ENCODE measurements around the gene KREMEN1. TPM values are rescaled to one million over a fixed set of nuclear protein-coding genes. Genes with fewer than 3 reads are reported as not detected.

Gene KREMEN1
- total RNA-seq, 2 donors from 2014 or later, result 20.2 to 20.7 TPM

- TF ChIP-seq, protein P1, sequence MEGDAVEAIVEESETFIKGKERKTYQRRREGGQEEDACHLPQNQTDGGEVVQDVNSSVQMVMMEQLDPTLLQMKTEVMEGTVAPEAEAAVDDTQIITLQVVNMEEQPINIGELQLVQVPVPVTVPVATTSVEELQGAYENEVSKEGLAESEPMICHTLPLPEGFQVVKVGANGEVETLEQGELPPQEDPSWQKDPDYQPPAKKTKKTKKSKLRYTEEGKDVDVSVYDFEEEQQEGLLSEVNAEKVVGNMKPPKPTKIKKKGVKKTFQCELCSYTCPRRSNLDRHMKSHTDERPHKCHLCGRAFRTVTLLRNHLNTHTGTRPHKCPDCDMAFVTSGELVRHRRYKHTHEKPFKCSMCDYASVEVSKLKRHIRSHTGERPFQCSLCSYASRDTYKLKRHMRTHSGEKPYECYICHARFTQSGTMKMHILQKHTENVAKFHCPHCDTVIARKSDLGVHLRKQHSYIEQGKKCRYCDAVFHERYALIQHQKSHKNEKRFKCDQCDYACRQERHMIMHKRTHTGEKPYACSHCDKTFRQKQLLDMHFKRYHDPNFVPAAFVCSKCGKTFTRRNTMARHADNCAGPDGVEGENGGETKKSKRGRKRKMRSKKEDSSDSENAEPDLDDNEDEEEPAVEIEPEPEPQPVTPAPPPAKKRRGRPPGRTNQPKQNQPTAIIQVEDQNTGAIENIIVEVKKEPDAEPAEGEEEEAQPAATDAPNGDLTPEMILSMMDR (IDR thresholded peaks at IDR 0.05), result no peak
- intact Hi-C loops (cut with DNase I), result no loop called here
- no peaks in the 10 kb centered on the region for H3K4me1 ChIP-seq
- H3K27me3 ChIP-seq, result no peaks in the 10 kb centered on the region
- H3K9me3 ChIP-seq, result no peaks in the 10 kb centered on the region
- no peak for DNase-seq
- H3K36me3 ChIP-seq, result no peaks in the 10 kb centered on the region
- no peak overlapping the region for H3K27ac ChIP-seq
- no peak overlapping the region for H3K9ac ChIP-seq (ENCODE audit: low read depth in 2 of 2, low read length in 2 of 2)
- no peak overlapping the region for H3K4me3 ChIP-seq
Measured at GRCh38 chr22:29195118-29195963, 122.5 kb downstream of the KREMEN1 start.

DNA sequence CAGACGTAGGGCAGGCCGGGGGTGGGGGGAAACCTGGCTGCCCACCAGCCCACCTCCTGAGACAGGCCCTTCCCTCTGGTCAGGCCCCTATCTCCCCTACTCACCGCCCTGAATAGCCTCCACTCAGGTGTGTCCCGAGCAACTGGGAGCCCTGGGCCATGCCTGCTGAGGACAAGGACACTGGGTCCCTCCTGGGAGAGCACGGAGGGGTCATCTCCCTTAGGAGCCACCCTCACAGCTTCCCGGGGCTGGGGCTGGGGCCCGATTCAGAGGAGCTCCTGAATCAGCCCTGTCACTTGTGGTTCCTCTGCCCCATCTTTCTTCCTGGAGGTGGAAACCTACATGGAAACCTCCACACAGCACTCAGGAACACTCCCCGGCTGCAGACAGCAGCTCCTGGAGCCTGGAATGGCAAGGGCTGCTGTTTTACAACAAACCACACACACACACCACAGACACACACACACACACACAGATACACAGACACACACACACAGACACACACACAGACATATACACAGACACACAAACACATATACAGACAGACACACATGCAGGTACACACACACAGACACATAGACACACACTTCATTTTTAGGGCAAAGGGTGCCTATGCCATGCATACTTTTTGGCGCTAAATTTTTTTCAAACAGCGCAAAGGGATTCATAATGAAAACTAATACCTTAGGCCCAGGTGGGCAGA is 123.3 kb downstream of the KREMEN1 start:
- intact Hi-C loops (cut with DNase I), result no loop called here
- DNase-seq, result no peak
- TF ChIP-seq, protein P1 (IDR thresholded peaks at IDR 0.05), result no peak

DNA sequence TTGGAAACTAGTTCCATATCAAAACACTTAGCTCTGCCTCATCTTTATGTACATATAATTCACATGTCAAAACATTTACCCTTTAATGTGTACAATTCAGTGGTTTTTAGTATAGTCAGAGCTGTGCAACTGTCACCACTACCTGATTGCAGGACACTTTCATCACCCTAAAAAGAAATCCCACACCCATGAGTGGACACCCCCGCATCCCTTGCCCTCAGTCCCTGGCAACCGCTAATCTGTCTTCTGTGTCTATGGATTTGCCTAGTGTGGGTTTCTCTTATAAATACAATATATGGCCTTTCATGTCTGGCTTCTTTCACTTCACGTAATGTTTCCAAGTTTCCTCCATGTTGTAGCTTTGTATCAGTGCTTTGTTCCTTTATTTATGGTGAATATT is 124.3 kb downstream of the KREMEN1 start:
- Histone ChIP-seq H3K9me3 (no peaks in the 10 kb centered on the region), H3K9ac (ENCODE audit: low read depth in 2 of 2, low read length in 2 of 2) (no peak overlapping the region), H3K4me1 (no peaks in the 10 kb centered on the region), H3K36me3 (no peaks in the 10 kb centered on the region), H3K27ac (no peak overlapping the region), H3K4me3 (no peak overlapping the region), H3K27me3 (no peaks in the 10 kb centered on the region)
- TF ChIP-seq, protein P1 (IDR thresholded peaks at IDR 0.05), result no peak
- intact Hi-C loops (cut with DNase I), result no loop called here
- DNase-seq, result no peak

More for the DNA sequence above, 123.3 kb downstream of the KREMEN1 start:
- Histone ChIP-seq H3K36me3 (no peaks in the 10 kb centered on the region), H3K4me3 (no peak overlapping the region), H3K27ac (no peak overlapping the region), H3K4me1 (no peaks in the 10 kb centered on the region), H3K9ac (ENCODE audit: low read depth in 2 of 2, low read length in 2 of 2) (no peak overlapping the region), H3K9me3 (no peaks in the 10 kb centered on the region), H3K27me3 (no peaks in the 10 kb centered on the region)

DNA sequence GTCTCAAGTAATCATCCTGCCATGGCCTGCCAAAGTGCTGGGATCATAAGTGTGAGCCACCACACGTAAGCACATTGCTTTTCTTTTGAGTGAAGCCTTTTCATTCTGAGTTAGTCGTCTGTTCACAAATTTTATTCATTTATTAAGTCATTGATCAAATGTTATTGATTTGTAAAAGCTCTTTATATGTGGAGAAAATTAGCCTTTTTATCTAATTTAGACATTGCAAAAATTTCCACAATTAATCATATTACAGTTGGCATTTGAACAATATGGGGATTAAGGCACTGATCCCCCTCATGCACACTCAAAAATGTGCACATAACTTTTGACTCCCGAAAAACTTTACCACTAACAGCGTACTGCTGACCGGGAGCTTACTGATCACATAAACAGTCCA is 125.4 kb downstream of the KREMEN1 start:
- Histone ChIP-seq H3K4me3 (no peak overlapping the region), H3K27me3 (no peaks in the 10 kb centered on the region), H3K27ac (no peak overlapping the region), H3K4me1 (no peaks in the 10 kb centered on the region), H3K9ac (ENCODE audit: low read depth in 2 of 2, low read length in 2 of 2) (no peak overlapping the region), H3K9me3 (no peaks in the 10 kb centered on the region), H3K36me3 (no peaks in the 10 kb centered on the region)
- intact Hi-C loops (cut with DNase I), result no loop called here
- TF ChIP-seq, protein P1 (IDR thresholded peaks at IDR 0.05), result no peak
- DNase-seq, result no peak

DNA sequence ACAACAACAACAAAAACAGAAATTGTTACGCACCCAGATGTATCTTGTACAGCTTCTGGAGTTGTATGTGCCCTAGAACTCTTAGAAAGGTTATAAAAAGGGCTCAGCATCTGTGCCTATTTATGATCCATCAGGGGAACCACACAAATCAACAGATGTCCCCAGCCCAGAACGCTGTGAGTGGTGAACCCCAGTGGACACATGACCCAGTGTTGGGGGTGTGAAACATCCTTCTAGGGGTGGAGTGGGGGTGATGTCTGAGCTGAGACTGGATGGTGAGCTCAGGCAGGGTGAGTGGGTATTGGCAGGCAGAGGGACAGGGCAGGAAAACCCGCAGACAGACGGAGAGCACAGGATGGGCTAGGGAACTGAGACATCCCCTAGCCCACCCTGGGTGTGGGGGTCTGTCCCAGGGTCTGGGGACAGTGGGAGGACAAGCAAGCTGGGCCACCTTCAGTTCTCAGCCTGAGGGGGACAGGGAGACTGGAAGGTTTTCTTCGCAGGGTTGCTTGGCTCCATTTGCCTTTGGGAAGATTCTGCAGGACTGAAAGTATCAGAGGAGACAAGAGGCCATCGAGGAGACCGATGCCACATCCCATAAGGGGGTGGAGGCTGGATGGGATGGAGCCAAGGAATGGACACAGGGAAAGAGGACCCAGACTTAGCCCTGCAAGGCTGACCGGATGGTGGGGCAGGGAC is 127.0 kb downstream of the KREMEN1 start:
- H3K4me1 ChIP-seq, result no peaks in the 10 kb centered on the region
- DNase-seq, result no peak
- H3K27ac ChIP-seq, result no peak overlapping the region
- no peak overlapping the region for H3K9ac ChIP-seq (ENCODE audit: low read depth in 2 of 2, low read length in 2 of 2)
- no peaks in the 10 kb centered on the region for H3K27me3 ChIP-seq
- TF ChIP-seq, protein P1 (IDR thresholded peaks at IDR 0.05), result no peak
- H3K9me3 ChIP-seq, result no peaks in the 10 kb centered on the region
- H3K4me3 ChIP-seq, result no peak overlapping the region
- intact Hi-C loops (cut with DNase I), result loop anchor here (5.0 kb wide), 1 partner anchor 122 kb away; no protein-coding TSS in a partner anchor
- H3K36me3 ChIP-seq, result no peaks in the 10 kb centered on the region
